Brain microvascular endothelial cell (primary cell): ENCODE measurements around the gene PNPLA1.
"Not testable (repeated sequence)": the region's sequence is repeated elsewhere in the genome, so short reads cannot be mapped to it uniquely, and the experiment has no call there.

ENCODE experiments used
- DNase-seq: peaks from one replicate; pipeline ENCODE4 v3.0.0-alpha.2; 2020
- H3K27ac ChIP-seq: fragments of 250-450 bp; sonication (Bioruptor Pico); 2 replicates; pipeline ENCODE4 v1.5.1; 2020; ENCODE audit warnings: mild to moderate bottlenecking, moderate library complexity
- H3K27me3 ChIP-seq: fragments of 250-450 bp; sonication (Bioruptor Pico); replicated peaks from 2 replicates; pipeline ENCODE4 v1.5.1; 2020; ENCODE audit warnings: mild to moderate bottlenecking
- H3K36me3 ChIP-seq: fragments of 250-450 bp; sonication (Bioruptor Pico); replicated peaks from 2 replicates; pipeline ENCODE4 v1.5.1; 2020; ENCODE audit warnings: mild to moderate bottlenecking
- H3K4me3 ChIP-seq: 2 replicates; pipeline ENCODE4 v1.5.1; 2011; ENCODE audit warnings: low read depth, mild to moderate bottlenecking, control low read depth, low read length, moderate library complexity
- in situ Hi-C: cut with HindIII; loops from 2 replicates; pipeline ENCODE4 v1.10.0; 2017; ENCODE audit warnings: low sequenced_read_pairs, low pct_ligation_motif_present
- TF ChIP-seq, protein P1 (sequence below): IDR thresholded peaks from 2 replicates; pipeline ENCODE4 v1.5.1; 2011; ENCODE audit warnings: low read depth, mild to moderate bottlenecking, moderate library complexity, low read length, control low read depth, inconsistent platforms; ENCODE audit errors: missing control alignments

PNPLA1 gene

DNA sequence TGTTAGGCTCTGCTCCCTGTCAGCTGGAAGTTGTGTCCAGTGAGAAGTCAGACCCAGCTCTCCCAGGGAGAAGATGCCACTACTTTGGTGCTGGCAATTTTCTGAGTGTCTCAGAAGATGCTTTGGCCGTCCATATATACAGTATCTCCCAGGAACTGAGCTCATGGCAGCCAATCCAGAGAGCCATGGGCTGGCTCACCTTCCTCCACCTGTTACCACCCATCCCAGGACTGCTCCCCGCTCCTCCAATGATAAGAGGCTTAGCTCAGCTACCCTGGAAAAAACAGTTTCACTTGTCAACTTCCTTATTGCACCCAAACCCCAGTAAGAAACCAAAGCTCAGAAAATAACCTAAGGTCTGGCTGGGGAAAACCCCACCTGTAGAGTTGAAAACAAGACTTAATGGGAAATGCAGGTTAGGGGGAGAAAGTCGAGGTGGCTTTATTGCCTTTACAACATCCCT lies 67.0 kb downstream of the PNPLA1 start, which contains the start of gene BNIP5:
Gene BNIP5, minus strand, starts transcription at position 110 of the 463 bp plus-strand sequence. CDS start 6,198 bp downstream, outside the sequence.
- Histone ChIP-seq H3K27me3 (peaks cover 39% of the 10 kb centered on the region), H3K36me3 (no peaks in the 10 kb centered on the region), H3K4me3 (no peak within 1 kb of the TSS), H3K27ac (no peak within 1 kb of the TSS)
- TF ChIP-seq, protein P1, sequence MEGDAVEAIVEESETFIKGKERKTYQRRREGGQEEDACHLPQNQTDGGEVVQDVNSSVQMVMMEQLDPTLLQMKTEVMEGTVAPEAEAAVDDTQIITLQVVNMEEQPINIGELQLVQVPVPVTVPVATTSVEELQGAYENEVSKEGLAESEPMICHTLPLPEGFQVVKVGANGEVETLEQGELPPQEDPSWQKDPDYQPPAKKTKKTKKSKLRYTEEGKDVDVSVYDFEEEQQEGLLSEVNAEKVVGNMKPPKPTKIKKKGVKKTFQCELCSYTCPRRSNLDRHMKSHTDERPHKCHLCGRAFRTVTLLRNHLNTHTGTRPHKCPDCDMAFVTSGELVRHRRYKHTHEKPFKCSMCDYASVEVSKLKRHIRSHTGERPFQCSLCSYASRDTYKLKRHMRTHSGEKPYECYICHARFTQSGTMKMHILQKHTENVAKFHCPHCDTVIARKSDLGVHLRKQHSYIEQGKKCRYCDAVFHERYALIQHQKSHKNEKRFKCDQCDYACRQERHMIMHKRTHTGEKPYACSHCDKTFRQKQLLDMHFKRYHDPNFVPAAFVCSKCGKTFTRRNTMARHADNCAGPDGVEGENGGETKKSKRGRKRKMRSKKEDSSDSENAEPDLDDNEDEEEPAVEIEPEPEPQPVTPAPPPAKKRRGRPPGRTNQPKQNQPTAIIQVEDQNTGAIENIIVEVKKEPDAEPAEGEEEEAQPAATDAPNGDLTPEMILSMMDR = no peak
- DNase-seq = no peak
- in situ Hi-C loops = no loop called here

DNA sequence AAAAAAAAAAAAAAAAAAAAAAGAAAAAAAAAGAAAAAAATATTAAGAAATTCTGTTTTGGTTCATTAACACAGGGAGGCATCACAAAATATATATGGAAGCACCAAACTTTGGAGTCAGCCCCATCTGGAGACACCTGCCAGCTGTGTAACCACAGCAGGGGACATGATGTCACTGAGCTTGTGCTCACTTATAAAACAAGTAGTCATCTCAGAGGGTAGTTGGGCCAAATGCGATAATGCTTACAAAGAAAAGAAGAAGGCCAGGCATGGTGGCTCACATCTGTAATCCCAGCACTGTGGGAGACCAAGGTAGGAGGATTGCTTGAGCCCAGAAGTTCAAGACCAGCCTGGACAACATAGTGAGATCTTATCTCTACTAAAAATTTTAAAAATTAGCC lies 68.0 kb downstream of the PNPLA1 start:
- in situ Hi-C loops = no loop called here
- no peak overlapping the region for H3K27ac ChIP-seq
- DNase-seq = no peak
- H3K27me3 ChIP-seq = peaks cover 38% of the 10 kb centered on the region
- H3K36me3 ChIP-seq = no peaks in the 10 kb centered on the region
- no peak overlapping the region for H3K4me3 ChIP-seq
- TF ChIP-seq, protein P1 = no peak

DNA sequence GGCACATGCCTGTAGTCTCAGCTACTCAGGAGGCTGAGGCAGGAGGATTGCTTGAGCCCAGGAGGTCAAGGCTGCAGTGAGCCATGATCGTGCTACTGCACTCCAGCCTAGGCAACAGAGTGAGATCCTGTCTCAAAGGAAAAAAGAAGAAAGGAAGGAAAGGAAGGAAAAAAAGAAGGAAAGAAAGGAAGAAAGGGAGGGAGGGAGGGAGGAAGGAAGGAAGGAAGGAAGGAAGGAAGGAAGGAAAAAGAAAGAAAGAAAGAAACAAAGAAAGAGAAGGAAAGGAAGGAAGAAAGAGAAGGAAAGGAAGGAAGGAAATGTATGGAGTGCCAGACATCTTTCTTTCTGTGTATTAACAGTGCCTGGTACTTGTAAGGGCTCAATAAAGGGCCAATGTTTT lies 68.4 kb downstream of the PNPLA1 start:
- in situ Hi-C loops, H3K4me3 ChIP-seq, DNase-seq, H3K27ac ChIP-seq, H3K36me3 ChIP-seq: not testable (repeated sequence)
- H3K27me3 ChIP-seq = peaks cover 34% of the 10 kb centered on the region

DNA sequence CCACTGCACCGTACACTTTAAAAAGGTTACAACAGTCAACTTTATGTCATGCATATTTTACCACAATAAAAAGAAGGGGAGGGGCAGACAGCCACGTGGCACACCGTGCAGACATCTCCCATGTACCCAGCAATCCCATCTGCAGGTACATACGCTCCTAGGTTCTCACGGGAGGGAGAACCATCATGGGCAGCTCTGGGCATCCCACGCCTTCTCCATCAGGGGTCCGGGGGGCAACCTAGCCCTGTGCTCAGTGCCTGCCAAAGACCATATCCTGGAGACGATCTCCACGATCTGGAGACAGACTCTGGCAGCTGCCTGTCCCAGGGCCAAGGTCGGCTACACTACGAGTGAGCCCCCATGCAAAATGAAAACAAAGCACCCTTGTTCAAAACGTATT lies 69.3 kb downstream of the PNPLA1 start:
- H3K27me3 ChIP-seq = peaks cover 25% of the 10 kb centered on the region
- DNase-seq = no peak
- in situ Hi-C loops = no loop called here

DNA sequence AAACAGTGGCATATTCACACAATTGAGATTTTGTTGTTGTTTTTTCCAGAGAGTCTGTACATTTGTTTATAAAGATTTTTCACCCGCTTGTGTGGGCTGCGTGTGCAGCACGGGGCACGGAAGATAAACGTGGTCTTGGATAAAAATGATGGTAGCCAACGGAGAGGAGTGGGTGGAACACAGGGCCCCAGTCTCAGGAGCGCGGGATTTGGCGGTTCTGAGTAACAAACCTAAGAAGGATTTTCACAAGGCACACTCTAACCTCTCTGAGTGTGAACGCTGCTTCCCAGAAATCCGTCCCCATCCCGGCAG lies 70.4 kb downstream of the PNPLA1 start:
- TF ChIP-seq, protein P1 = no peak
- Histone ChIP-seq H3K27me3 (peaks cover 17% of the 10 kb centered on the region), H3K4me3 (no peak overlapping the region), H3K36me3 (no peaks in the 10 kb centered on the region), H3K27ac (no peak overlapping the region)
- in situ Hi-C loops = no loop called here
- DNase-seq = no peak

More for the DNA sequence above, 69.3 kb downstream of the PNPLA1 start:
- no peak overlapping the region for H3K4me3 ChIP-seq
- TF ChIP-seq, protein P1 = no peak
- no peaks in the 10 kb centered on the region for H3K36me3 ChIP-seq
- no peak overlapping the region for H3K27ac ChIP-seq

DNA sequence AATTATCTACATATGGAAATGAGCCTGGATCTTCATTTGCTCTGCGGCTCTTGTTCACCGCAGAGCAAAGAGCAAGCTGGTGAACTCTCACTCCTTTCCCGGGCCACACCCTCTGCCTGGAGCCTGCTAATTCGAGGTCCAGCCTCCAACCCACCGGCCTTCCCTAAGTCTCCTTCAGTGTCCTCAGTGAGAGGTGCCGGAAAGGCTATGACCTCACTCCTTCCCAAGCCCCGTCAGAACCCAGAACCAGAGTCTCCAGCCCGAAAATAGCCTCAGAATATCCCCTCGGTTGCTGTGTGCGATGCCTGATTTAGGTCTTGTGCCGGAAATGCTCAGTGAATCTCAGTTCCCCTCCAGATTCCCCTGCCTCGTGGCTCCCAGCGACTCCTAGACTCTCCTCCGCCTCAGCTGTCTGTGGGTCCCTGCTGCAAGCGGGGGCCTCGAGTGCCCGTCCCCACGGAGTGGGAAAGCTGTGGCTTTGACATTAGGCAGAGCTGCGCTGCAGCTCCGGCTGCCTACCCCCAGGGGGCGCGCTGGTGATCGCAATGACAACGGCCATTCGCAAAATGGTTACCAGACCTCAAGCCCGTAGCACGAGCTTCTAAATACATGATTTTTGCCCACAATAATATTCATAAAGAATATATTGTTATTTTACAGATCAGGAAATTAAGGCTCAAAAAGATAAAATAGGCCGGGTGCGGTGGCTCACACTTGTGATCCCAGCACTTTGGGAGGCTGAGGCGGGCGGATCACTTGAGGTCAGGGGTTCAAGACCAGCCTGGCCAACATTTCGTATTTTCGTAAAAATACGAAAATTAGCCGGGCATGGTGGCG lies 71.0 kb downstream of the PNPLA1 start:
- H3K27ac ChIP-seq = no peak overlapping the region
- TF ChIP-seq, protein P1 = peak; percentile 99
- peak; percentile 67 for DNase-seq
- H3K4me3 ChIP-seq = peak overlapping the region; percentile 9
- in situ Hi-C loops = no loop called here
- H3K27me3 ChIP-seq = peaks cover 12% of the 10 kb centered on the region
- no peaks in the 10 kb centered on the region for H3K36me3 ChIP-seq
